Activated CD8-positive, alpha-beta T cell treated with anti-CD3 and anti-CD28 coated beads, Interleukin-2, amount 10 ng/mL, durations not matched to agents 7 days and 5 days (primary cell): ENCODE measurements around the gene WWP2. TPM values are rescaled to one million over a fixed set of nuclear protein-coding genes. Genes with fewer than 3 reads are reported as not detected.
"Not testable (repeated sequence)": the region's sequence is repeated elsewhere in the genome, so short reads cannot be mapped to it uniquely, and the experiment has no call there.

ENCODE experiments used
- ATAC-seq: fragments of 150-1000 bp; cut with Tn5 transposase; one replicate; pipeline ENCODE4 v1.10.0; 2021; ENCODE audit warnings: moderate library complexity
- CTCF ChIA-PET: fragments of 350-600 bp; sonication (Branson Sonifier 250); formaldehyde crosslinking; loops from one replicate; lab custom pipeline; 2021; ENCODE audit warnings: antibody characterized with exemption; lab: Charles Lee
- POLR2A ChIA-PET: fragments of 350-600 bp; sonication (Branson Sonifier 250); formaldehyde crosslinking; loops from one replicate; lab custom pipeline; 2021; ENCODE audit warnings: antibody characterized with exemption; lab: Charles Lee
- DNase-seq: peaks from one replicate; pipeline ENCODE4 v3.0.0-alpha.2; 2020
- H3K27ac Mint-ChIP-seq: one replicate; pipeline ENCODE4 v1.8.0; 2021; ENCODE audit warnings: mild to moderate bottlenecking, mixed read lengths
- H3K27me3 Mint-ChIP-seq: one replicate; pipeline ENCODE4 v1.8.0; 2021; ENCODE audit warnings: low read depth, mixed read lengths
- H3K36me3 Mint-ChIP-seq: one replicate; pipeline ENCODE4 v1.8.0; 2021; ENCODE audit warnings: low read depth, mixed read lengths
- H3K4me1 Mint-ChIP-seq: one replicate; pipeline ENCODE4 v1.8.0; 2021; ENCODE audit warnings: low read depth, mixed read lengths
- H3K4me3 Mint-ChIP-seq: one replicate; pipeline ENCODE4 v1.8.0; 2021; ENCODE audit warnings: mild to moderate bottlenecking, mixed read lengths
- H3K9me3 Mint-ChIP-seq: one replicate; pipeline ENCODE4 v1.8.0; 2022; ENCODE audit warnings: mixed read lengths; ENCODE audit not compliant: insufficient read depth
- total RNA-seq, 2 experiments: library from RNA; stranded (reverse); gene quantifications; one replicate each; pipeline ENCODE4 v1.2.3, GENCODE V29; 2021

Gene WWP2
- total RNA-seq, 2 experiments from 2014 or later: 60.1 to 64.5 TPM

DNA sequence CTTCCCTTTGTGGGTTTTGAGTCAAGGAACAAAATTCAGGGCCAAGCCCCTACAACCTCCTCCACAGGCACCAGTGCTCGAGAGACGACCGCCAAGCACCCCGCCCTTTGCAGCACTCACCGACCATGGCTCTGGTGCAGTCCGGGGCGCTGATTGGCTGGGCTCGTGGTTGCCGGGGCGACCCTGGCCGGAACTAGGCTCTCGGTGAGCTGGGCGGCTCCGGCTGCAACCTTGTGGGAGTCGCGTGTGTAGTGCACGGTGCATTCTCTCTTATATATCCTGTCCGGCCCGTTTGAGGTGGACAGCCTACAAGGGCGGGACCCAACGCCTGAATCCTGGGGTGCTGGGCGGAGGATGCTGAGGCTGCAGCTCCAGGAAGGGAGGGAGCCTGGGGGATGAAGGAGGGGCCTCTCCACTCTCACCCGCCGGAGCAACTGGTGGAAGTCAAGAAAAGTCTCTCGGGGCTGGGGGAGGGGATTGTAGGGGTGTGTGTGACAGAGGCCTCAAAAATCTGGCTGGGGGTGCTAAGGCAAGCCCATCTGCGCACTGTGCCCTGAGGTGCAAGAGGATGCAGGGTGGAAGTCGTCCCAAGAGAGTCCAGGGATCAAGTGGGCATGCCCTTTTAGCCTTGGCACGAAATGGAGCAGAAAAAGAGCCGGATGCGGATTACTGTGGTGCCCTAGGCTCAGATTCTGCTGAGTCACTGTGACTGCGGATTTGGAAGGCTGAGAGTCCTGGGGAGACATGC is 35.6 kb upstream of the WWP2 start, which contains the start of gene NQO1:
TSS of gene NQO1 (minus strand) at position 248 of the 748 bp plus-strand sequence. CDS start at position 127, 121 bp downstream.
- Mint-ChIP-seq H3K36me3 (no peaks in the 10 kb centered on the region), H3K27ac (peak within 1 kb of the TSS; percentile 94), H3K9me3 (no peaks in the 10 kb centered on the region), H3K27me3 (no peaks in the 10 kb centered on the region), H3K4me1 (peaks cover 51% of the 10 kb centered on the region), H3K4me3 (peak within 1 kb of the TSS; percentile 84)
- DNase-seq: peak; percentile 95
- ChIA-PET POLR2A (interaction anchor here (0.6 to 4.9 kb wide), 5 partner anchors 8 to 557 kb away, joined by 3 to 35 read pairs (median 4); partner anchors contain the start of genes NOB1 and WWP2), CTCF (interaction anchor here (1.2 to 3.6 kb wide), 5 partner anchors 18 to 204 kb away, joined by 3 to 43 read pairs (median 8); partner anchors contain the start of gene NOB1)
- peak; percentile 99 for ATAC-seq

DNA sequence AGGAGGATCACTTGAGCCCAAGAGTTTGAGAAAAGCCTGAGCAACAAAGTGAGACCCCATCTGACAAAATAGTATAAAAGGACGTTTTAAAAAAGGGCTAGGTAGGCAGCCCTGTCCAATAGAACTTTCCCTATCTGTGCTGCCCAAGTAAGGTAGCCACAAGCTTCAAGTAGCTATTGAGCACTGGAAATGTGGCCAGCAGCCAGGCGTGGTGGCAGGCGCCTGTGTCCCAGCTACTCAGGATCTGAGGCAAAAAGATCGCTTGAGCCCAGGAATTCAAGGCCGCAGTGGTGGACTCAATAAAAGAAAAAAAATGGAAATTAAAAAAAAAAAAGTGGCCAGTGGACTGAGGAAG is 34.2 kb upstream of the WWP2 start:
- H3K27me3 Mint-ChIP-seq: no peaks in the 10 kb centered on the region
- no peak for DNase-seq
- ATAC-seq: no peak
- H3K36me3 Mint-ChIP-seq: no peaks in the 10 kb centered on the region
- H3K9me3 Mint-ChIP-seq: no peaks in the 10 kb centered on the region
- CTCF ChIA-PET: interaction anchor here (0.6 to 2.2 kb wide), 4 partner anchors 18 to 99 kb away, joined by 3 to 17 read pairs (median 4); partner anchors contain the start of gene NOB1
- POLR2A ChIA-PET: interaction anchor here (2.5 to 4.9 kb wide), 2 partner anchors 26 to 34 kb away, joined by 16 to 35 read pairs; partner anchors contain the start of genes NOB1 and WWP2
- peaks cover 45% of the 10 kb centered on the region for H3K4me1 Mint-ChIP-seq
- peak overlapping the region; percentile 25 for H3K27ac Mint-ChIP-seq
- H3K4me3 Mint-ChIP-seq: peak overlapping the region; percentile 84

DNA sequence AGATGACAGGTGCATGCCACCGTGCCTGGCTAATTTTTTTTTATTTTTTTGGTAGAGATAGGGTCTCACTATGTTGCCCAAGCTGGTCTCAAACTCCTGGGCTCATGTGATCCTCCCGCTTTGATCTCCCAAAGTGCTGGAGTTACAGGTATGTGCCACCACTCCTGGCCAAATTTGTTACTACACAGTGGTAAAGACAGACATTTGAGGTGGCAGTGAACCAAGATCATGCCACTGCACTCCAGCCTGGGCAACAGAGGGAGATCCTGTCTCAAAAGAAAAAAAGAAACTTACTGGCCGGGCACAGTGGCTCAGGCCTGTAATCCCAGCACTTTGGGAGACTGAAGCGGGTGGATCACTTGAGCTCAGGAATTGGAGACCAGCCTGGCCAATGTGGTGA is 33.1 kb upstream of the WWP2 start:
- H3K4me3 Mint-ChIP-seq, H3K36me3 Mint-ChIP-seq, H3K9me3 Mint-ChIP-seq, ATAC-seq, H3K27me3 Mint-ChIP-seq, DNase-seq, H3K27ac Mint-ChIP-seq: not testable (repeated sequence)
- peaks cover 35% of the 10 kb centered on the region for H3K4me1 Mint-ChIP-seq
- ChIA-PET CTCF (interaction anchor here (1.7 to 2.2 kb wide), 2 partner anchors 25 to 34 kb away, joined by 5 to 17 read pairs; partner anchors contain the start of gene NOB1), POLR2A (interaction anchor here (4.9 kb wide), 1 partner anchor 25 kb away, joined by 35 read pairs; the partner anchor contains the start of gene NOB1)

DNA sequence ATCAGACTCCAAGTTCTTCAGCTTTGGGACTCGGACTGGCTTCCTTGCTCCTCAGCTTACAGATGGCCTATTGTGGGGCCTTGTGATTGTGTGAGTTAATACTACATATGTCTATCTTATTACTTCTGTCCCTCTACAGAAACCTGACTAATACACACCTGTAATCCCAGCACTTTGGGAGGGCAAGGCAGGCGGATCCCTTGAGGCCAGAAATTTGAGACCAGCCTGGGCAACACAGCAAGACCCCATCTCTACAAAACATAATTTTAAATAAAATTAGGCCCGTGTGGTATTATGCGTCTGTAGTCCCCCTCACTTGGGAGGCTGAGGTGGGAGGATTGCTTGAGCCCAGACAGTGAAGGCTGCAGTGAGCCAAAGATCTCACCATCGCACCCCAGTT is 30.9 kb upstream of the WWP2 start:
- ATAC-seq, H3K27ac Mint-ChIP-seq, H3K9me3 Mint-ChIP-seq, CTCF ChIA-PET, H3K4me3 Mint-ChIP-seq, H3K27me3 Mint-ChIP-seq, H3K36me3 Mint-ChIP-seq, DNase-seq: not testable (repeated sequence)
- H3K4me1 Mint-ChIP-seq: peaks cover 18% of the 10 kb centered on the region
- POLR2A ChIA-PET: interaction anchor here (0.7 kb wide), 1 partner anchor 23 kb away, joined by 3 read pairs; the partner anchor contains the start of gene NOB1

DNA sequence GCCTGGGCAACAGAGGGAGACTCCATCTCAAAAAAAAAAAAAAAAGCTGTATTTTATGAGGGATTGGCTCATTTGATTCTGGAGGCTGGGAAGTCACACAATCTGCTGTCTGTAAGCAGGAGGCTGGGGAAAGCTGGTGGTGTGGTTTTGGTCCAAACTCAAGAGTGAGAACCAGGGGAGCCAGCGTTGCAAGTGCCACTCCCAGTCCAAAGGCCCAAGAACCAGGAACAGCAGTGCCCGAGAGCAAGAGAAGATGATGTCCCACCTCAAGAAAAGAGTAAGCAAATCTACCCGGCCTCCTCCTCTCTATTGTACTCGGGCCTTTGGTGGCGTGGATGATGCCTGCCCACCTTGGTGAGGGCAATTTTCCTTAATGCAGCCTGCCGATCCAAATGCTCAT is 30.0 kb upstream of the WWP2 start:
- H3K4me1 Mint-ChIP-seq: peaks cover 10% of the 10 kb centered on the region
- H3K27me3 Mint-ChIP-seq: no peaks in the 10 kb centered on the region
- CTCF ChIA-PET: interaction anchor here (1.1 kb wide), 1 partner anchor 22 kb away, joined by 4 read pairs; the partner anchor contains the start of gene NOB1
- no peak for ATAC-seq
- no peak overlapping the region for H3K4me3 Mint-ChIP-seq
- DNase-seq: no peak
- no peaks in the 10 kb centered on the region for H3K36me3 Mint-ChIP-seq
- no peaks in the 10 kb centered on the region for H3K9me3 Mint-ChIP-seq
- no peak overlapping the region for H3K27ac Mint-ChIP-seq
- POLR2A ChIA-PET: no interaction called here

DNA sequence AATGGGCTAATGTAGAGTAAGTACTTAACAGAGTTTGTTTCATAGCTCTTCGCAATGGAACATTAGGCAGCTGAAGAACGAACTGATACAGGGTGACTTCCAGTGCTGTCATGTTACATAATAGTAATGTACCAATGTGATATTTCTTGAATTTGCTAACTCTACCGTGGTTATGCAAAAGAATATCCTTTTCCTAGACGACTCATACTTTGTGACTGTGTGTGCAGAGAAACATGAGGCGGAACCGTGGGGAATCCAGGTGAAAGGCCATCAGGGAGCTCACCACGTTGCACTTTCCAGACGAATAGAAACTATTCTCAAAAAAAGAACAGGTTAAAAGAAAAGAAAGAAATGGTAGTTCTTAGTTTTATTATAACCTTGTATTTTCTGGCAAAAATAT is 20.6 kb upstream of the WWP2 start:
- no peaks in the 10 kb centered on the region for H3K27me3 Mint-ChIP-seq
- DNase-seq: no peak

DNA sequence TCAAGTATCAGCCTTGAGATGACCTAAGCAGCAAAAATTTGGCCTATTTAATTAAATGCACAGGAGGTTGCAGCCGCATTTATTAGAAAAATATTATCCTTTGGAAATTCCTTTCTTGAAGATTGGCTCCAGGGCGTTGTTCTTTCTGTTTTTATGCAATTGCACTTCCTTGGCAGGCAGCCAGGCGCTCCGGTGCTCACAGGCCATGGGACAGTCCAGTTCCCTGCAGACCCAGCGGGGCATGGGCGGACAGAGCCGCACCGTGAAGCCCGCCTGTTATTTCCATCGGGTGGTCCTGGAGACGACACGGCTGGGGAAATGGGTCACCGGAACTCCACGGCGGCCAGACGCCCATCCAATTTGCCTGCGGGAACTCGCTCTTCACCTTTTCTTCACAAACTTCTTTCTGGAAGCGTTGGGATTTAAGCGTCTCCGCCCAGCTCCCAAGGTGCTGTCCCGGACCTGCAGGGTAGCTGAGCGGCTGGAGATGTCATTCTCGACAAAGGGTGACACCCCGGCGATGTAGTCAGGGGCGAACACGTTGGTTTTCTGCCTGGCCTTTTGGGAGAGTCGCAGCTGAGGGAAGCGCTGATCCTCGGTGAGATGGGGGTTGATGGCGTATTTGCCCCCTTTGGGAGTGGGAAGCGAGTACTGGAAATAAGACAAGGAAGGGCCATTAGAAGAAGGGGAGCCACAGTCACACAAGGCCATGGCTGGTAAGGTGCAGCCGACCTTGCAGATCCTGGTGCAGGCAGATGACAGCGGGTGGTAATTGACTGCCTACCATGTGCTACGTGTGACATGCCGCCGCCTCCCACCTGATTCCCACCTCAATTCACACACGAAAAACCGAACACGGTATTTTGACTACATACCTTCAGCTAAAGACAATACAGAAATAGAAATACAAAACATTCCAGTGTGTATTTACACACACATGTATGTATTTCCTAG is 19.9 kb upstream of the WWP2 start:
- DNase-seq: no peak
- H3K27ac Mint-ChIP-seq: no peak overlapping the region
- H3K9me3 Mint-ChIP-seq: no peaks in the 10 kb centered on the region
- CTCF ChIA-PET: no interaction called here
- peaks cover 61% of the 10 kb centered on the region for H3K36me3 Mint-ChIP-seq
- H3K4me3 Mint-ChIP-seq: no peak overlapping the region
- ATAC-seq: no peak
- H3K27me3 Mint-ChIP-seq: no peaks in the 10 kb centered on the region
- peaks cover 1% of the 10 kb centered on the region for H3K4me1 Mint-ChIP-seq
- POLR2A ChIA-PET: no interaction called here

More for the DNA sequence above, 20.6 kb upstream of the WWP2 start:
- peaks cover 57% of the 10 kb centered on the region for H3K36me3 Mint-ChIP-seq
- H3K27ac Mint-ChIP-seq: no peak overlapping the region
- H3K4me1 Mint-ChIP-seq: no peaks in the 10 kb centered on the region
- ChIA-PET POLR2A (interaction anchor here (0.6 kb wide), 1 partner anchor 30 kb away, joined by 3 read pairs; no protein-coding TSS in a partner anchor), CTCF (interaction anchor here (1.0 kb wide), 1 partner anchor 13 kb away, joined by 3 read pairs; the partner anchor contains the start of gene NOB1)
- ATAC-seq: no peak
- no peak overlapping the region for H3K4me3 Mint-ChIP-seq
- no peaks in the 10 kb centered on the region for H3K9me3 Mint-ChIP-seq

DNA sequence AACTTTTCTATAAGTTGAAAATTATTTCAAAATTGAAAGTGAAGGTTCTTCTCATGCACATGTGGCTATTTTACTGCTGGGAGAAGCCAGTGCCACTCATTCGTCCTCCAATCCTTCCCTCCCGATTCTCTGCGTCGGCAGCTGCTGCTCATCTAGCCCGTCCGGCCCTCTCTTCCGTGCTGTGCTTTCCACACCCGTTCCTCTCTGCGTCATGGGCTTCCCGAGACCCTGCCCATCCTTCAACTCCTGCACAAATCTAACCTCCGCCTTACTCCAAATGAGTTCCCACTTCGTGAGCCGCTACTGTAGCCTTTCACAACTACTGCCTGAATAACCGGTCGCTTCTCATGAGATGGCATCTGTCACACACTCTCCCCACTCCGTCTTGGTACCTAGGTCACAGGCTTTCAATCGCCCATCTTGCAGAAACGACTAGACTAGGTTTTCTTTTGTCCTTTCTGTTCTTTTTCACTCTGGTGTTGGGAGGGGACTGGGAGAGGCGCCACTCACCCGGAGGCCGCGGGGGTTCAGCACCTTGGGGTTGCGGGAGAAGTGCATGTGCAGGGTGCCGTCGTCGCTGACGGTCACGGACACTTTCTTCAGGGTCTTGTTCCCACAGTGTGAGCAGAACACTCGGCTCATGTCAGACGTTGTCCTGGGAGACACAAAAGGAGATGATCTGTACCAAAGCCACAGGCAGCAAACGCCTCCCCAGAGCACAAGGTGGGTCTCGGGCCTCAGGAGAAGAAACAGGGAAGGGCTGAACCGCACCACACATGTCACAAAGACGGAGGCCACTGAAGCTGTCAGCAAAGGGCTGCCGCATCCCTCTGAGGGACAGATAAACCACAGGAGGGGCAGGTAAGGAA is 17.5 kb upstream of the WWP2 start:
- H3K27me3 Mint-ChIP-seq: no peaks in the 10 kb centered on the region
- H3K4me1 Mint-ChIP-seq: peaks cover 2% of the 10 kb centered on the region
- POLR2A ChIA-PET: no interaction called here
- H3K36me3 Mint-ChIP-seq: peaks cover 81% of the 10 kb centered on the region
- DNase-seq: no peak
- no peak overlapping the region for H3K4me3 Mint-ChIP-seq
- H3K9me3 Mint-ChIP-seq: no peaks in the 10 kb centered on the region
- ATAC-seq: no peak
- CTCF ChIA-PET: interaction anchor here (2.4 kb wide), 1 partner anchor 10 kb away, joined by 13 read pairs; the partner anchor contains the start of gene NOB1
- H3K27ac Mint-ChIP-seq: no peak overlapping the region

DNA sequence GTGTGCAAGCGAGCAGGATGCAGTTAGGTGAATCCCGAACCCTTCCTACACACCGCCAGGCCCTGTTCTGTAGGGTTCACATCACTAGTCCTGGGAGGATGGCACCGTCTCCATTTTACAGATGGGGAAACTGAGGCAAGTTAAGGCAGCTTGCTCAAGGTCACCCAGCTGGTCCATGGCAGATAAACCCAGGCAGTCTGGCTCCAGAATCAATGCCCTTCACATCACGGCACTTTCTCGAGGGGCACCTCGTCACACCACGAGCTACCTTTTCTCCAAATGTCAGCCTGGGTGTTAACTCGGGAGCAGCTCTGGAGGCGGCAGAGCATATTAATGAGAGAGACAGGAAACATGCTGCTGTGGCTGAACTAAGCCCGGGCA is 16.9 kb upstream of the WWP2 start:
- Mint-ChIP-seq H3K27ac (no peak overlapping the region), H3K36me3 (peaks cover 75% of the 10 kb centered on the region), H3K4me3 (no peak overlapping the region), H3K27me3 (no peaks in the 10 kb centered on the region), H3K4me1 (peaks cover 2% of the 10 kb centered on the region), H3K9me3 (no peaks in the 10 kb centered on the region)
- ChIA-PET CTCF (interaction anchor here (2.4 kb wide), 1 partner anchor 9 kb away, joined by 13 read pairs; the partner anchor contains the start of gene NOB1), POLR2A (interaction anchor here (0.8 kb wide), 2 partner anchors 10 to 14 kb away, joined by 3 read pairs; partner anchors contain the start of gene NOB1)
- ATAC-seq (no peak), DNase-seq (no peak)

DNA sequence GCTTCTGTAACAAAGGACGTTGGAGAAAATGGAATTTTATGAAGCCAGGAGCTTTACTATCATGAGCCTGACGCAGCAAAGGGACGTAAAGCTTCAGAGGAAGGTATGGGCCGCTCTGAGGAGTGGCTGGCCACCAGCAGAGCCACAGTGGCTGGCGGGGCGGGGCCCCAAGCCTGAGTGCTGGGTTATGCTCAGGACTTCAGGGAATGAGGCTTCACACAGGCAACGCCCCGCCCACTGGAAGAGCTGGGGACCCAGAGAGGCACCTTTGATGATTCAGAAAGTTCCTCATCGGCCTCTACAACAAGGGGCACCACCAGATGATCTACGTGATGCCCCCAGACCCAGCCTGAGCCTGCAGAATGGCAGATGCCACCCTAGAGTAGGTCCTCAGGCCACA is 16.2 kb upstream of the WWP2 start:
- CTCF ChIA-PET: interaction anchor here (2.4 kb wide), 1 partner anchor 9 kb away, joined by 13 read pairs; the partner anchor contains the start of gene NOB1
- peaks cover 4% of the 10 kb centered on the region for H3K4me1 Mint-ChIP-seq

More for the DNA sequence above, 16.2 kb upstream of the WWP2 start:
- no peak overlapping the region for H3K4me3 Mint-ChIP-seq
- POLR2A ChIA-PET: interaction anchor here (0.8 kb wide), 2 partner anchors 9 to 13 kb away, joined by 3 read pairs; partner anchors contain the start of gene NOB1
- H3K27me3 Mint-ChIP-seq: no peaks in the 10 kb centered on the region
- ATAC-seq (no peak), DNase-seq (no peak)
- H3K36me3 Mint-ChIP-seq: peaks cover 78% of the 10 kb centered on the region
- H3K27ac Mint-ChIP-seq: no peak overlapping the region
- no peaks in the 10 kb centered on the region for H3K9me3 Mint-ChIP-seq
